HepG2 (cell line): ENCODE results near the gene FBH1.
"Not testable (repeated sequence)": the region's sequence is repeated elsewhere in the genome, so short reads cannot be mapped to it uniquely, and the experiment has no call there.

ENCODE experiments used
- FOXJ3 ChIP-seq: sonication (generic); formaldehyde crosslinking; IDR thresholded peaks from 2 replicates; pipeline ENCODE4 v1.4.0; 2020; ENCODE audit warnings: missing genetic modification reagents, mild to moderate bottlenecking, borderline replicate concordance
- HOXA5 ChIP-seq: sonication (generic); formaldehyde crosslinking; IDR thresholded peaks from 2 replicates; pipeline ENCODE4 v1.4.0; 2020; ENCODE audit warnings: missing genetic modification reagents
- MTF2 ChIP-seq: sonication (generic); formaldehyde crosslinking; IDR thresholded peaks from 2 replicates; pipeline ENCODE4 v1.5.0; 2020; ENCODE audit warnings: missing genetic modification reagents, borderline replicate concordance
- SMARCC2 ChIP-seq: fragments of 450-650 bp; IDR thresholded peaks from 2 replicates; pipeline ENCODE4 v1.6.1; 2017; ENCODE audit warnings: antibody characterized with exemption, mild to moderate bottlenecking
- ZBTB20 ChIP-seq: sonication (generic); formaldehyde crosslinking; IDR thresholded peaks from 2 replicates; pipeline ENCODE4 v1.8.1; 2023; ENCODE audit warnings: missing genetic modification reagents, low read depth, mild to moderate bottlenecking, borderline replicate concordance
- ZFX ChIP-seq: sonication (generic); formaldehyde crosslinking; IDR thresholded peaks from 2 replicates; pipeline ENCODE4 v1.4.0; 2020; ENCODE audit warnings: mild to moderate bottlenecking, low read depth, missing genetic modification reagents, moderate library complexity
- ZNF207 ChIP-seq: fragments of 450-650 bp; IDR thresholded peaks from 2 replicates; pipeline ENCODE4 v1.6.1; 2016; ENCODE audit warnings: antibody characterized with exemption, borderline replicate concordance
- TF ChIP-seq, protein P1 (sequence below): sonication (generic); formaldehyde crosslinking; IDR thresholded peaks from 2 replicates; pipeline ENCODE4 v1.5.0; 2020; ENCODE audit warnings: mild to moderate bottlenecking, missing genetic modification reagents, moderate library complexity
- TF ChIP-seq, protein P2 (sequence below): sonication (generic); formaldehyde crosslinking; conservative IDR thresholded peaks from 2 replicates; pipeline ENCODE4 v1.4.0; 2020; ENCODE audit warnings: missing genetic modification reagents
- TF ChIP-seq, protein P3 (sequence below): IDR thresholded peaks from 2 replicates; pipeline ENCODE4 v1.6.1; 2012; ENCODE audit warnings: inconsistent platforms
- TF ChIP-seq, protein P4 (sequence below): sonication (generic); formaldehyde crosslinking; IDR thresholded peaks from 2 replicates; pipeline ENCODE4 v1.5.0; 2020; ENCODE audit warnings: missing genetic modification reagents
- TF ChIP-seq, protein P5 (sequence below): sonication (generic); formaldehyde crosslinking; IDR thresholded peaks from 2 replicates; pipeline ENCODE4 v1.4.0; 2020; ENCODE audit warnings: missing genetic modification reagents

DNA sequence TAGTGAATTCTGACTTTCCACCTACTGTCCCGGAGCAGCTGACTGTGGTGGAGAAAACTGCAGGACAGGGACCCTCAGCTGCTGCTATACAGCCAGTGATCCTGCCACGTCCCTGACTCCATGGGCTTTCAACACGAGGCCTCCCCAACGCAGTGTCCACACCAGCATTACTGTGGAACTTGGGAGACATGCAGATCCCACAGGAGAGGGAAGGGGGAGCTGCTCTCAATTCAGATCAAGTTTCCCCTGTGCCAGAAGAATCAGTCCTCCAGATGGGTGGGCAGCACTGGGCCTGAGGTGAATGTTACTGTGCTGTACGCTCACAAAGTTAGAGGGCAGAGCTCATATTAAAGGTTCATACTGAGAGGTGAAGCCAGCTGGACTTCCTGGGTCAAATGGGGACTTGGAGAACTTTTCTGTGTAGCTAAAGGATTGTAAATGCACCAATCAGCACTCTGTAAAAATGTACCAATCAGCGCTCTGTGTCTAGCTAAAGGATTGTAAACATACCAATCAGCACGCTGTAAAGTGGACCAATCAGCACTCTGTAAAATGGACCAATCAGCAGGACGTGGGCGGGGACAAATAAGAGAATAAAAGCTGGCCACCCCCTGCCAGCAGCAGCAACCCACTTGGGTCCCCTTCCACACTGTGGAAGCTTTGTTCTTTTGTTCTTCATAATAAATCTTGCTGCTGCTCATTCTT lies 26.9 kb upstream of the FBH1 start:
- TF ChIP-seq ZNF207; HOXA5; ZFX (CRISPR knock-in tag); FOXJ3 (CRISPR knock-in tag); MTF2; ZBTB20; SMARCC2: not testable (repeated sequence)
- TF ChIP-seq, protein P1, sequence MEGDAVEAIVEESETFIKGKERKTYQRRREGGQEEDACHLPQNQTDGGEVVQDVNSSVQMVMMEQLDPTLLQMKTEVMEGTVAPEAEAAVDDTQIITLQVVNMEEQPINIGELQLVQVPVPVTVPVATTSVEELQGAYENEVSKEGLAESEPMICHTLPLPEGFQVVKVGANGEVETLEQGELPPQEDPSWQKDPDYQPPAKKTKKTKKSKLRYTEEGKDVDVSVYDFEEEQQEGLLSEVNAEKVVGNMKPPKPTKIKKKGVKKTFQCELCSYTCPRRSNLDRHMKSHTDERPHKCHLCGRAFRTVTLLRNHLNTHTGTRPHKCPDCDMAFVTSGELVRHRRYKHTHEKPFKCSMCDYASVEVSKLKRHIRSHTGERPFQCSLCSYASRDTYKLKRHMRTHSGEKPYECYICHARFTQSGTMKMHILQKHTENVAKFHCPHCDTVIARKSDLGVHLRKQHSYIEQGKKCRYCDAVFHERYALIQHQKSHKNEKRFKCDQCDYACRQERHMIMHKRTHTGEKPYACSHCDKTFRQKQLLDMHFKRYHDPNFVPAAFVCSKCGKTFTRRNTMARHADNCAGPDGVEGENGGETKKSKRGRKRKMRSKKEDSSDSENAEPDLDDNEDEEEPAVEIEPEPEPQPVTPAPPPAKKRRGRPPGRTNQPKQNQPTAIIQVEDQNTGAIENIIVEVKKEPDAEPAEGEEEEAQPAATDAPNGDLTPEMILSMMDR (CRISPR knock-in tag) = not testable (repeated sequence)
- TF ChIP-seq, protein P2, sequence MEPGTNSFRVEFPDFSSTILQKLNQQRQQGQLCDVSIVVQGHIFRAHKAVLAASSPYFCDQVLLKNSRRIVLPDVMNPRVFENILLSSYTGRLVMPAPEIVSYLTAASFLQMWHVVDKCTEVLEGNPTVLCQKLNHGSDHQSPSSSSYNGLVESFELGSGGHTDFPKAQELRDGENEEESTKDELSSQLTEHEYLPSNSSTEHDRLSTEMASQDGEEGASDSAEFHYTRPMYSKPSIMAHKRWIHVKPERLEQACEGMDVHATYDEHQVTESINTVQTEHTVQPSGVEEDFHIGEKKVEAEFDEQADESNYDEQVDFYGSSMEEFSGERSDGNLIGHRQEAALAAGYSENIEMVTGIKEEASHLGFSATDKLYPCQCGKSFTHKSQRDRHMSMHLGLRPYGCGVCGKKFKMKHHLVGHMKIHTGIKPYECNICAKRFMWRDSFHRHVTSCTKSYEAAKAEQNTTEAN (CRISPR knock-in tag) = not testable (repeated sequence)
- TF ChIP-seq, protein P3, sequence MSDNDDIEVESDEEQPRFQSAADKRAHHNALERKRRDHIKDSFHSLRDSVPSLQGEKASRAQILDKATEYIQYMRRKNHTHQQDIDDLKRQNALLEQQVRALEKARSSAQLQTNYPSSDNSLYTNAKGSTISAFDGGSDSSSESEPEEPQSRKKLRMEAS = not testable (repeated sequence)
- TF ChIP-seq, protein P4, sequence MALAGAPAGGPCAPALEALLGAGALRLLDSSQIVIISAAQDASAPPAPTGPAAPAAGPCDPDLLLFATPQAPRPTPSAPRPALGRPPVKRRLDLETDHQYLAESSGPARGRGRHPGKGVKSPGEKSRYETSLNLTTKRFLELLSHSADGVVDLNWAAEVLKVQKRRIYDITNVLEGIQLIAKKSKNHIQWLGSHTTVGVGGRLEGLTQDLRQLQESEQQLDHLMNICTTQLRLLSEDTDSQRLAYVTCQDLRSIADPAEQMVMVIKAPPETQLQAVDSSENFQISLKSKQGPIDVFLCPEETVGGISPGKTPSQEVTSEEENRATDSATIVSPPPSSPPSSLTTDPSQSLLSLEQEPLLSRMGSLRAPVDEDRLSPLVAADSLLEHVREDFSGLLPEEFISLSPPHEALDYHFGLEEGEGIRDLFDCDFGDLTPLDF (CRISPR knock-in tag) = not testable (repeated sequence)
- TF ChIP-seq, protein P5, sequence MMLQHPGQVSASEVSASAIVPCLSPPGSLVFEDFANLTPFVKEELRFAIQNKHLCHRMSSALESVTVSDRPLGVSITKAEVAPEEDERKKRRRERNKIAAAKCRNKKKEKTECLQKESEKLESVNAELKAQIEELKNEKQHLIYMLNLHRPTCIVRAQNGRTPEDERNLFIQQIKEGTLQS (CRISPR knock-in tag) = not testable (repeated sequence)
